Neural cell (in vitro differentiated cells): ENCODE measurements around the gene MYO1D.

Experiments used
- EZH2 ChIP-seq: fragments of 200-600, 300-800 bp; shearing (Covaris generic), sonication (generic); IDR thresholded peaks from 2 replicates; pipeline ENCODE4 v1.6.1; 2014; ENCODE audit warnings: antibody characterized with exemption, low read length, borderline replicate concordance, mild to moderate bottlenecking; ENCODE audit not compliant: insufficient read depth, poor library complexity, severe bottlenecking
- MXI1 ChIP-seq: fragments of 450-650 bp; conservative IDR thresholded peaks from 2 replicates; pipeline ENCODE4 v1.6.1; 2014; ENCODE audit warnings: antibody characterized with exemption, mild to moderate bottlenecking; ENCODE audit not compliant: poor library complexity, severe bottlenecking
- POLR2AphosphoS5 ChIP-seq: IDR thresholded peaks from 2 replicates; pipeline ENCODE4 v1.6.1; 2012
- TAF1 ChIP-seq: IDR thresholded peaks from 2 replicates; pipeline ENCODE4 v1.6.1; 2012; ENCODE audit warnings: low read depth
- TF ChIP-seq, protein P1 (sequence below): IDR thresholded peaks from 2 replicates; pipeline ENCODE4 v1.6.1; 2012; ENCODE audit warnings: borderline replicate concordance
- TF ChIP-seq, protein P2 (sequence below): fragments of 450-650 bp; IDR thresholded peaks from 2 replicates; pipeline ENCODE4 v1.5.1; 2014; ENCODE audit warnings: antibody characterized with exemption, mild to moderate bottlenecking, moderate library complexity; ENCODE audit not compliant: poor library complexity, severe bottlenecking

DNA sequence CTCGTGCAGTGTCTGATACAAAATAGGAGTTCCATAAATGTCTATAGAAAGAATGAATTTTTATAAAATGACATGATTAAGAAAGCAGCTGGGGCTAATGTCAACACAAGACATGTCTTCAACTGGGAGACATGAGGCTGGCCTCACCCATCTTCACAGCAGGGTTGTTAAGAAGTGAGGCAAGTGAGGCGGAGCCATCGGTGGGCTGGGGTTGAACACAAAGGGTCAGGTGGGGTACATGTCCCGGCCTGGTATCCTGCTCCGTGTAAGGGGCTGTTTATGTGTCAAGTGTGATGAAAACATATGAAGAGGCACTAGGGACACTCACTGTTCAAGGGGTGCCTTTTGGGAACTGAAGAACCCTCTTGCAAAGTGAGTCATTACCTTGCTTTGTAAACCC lies 368.0 kb downstream of the MYO1D start:
- TF ChIP-seq, protein P1, sequence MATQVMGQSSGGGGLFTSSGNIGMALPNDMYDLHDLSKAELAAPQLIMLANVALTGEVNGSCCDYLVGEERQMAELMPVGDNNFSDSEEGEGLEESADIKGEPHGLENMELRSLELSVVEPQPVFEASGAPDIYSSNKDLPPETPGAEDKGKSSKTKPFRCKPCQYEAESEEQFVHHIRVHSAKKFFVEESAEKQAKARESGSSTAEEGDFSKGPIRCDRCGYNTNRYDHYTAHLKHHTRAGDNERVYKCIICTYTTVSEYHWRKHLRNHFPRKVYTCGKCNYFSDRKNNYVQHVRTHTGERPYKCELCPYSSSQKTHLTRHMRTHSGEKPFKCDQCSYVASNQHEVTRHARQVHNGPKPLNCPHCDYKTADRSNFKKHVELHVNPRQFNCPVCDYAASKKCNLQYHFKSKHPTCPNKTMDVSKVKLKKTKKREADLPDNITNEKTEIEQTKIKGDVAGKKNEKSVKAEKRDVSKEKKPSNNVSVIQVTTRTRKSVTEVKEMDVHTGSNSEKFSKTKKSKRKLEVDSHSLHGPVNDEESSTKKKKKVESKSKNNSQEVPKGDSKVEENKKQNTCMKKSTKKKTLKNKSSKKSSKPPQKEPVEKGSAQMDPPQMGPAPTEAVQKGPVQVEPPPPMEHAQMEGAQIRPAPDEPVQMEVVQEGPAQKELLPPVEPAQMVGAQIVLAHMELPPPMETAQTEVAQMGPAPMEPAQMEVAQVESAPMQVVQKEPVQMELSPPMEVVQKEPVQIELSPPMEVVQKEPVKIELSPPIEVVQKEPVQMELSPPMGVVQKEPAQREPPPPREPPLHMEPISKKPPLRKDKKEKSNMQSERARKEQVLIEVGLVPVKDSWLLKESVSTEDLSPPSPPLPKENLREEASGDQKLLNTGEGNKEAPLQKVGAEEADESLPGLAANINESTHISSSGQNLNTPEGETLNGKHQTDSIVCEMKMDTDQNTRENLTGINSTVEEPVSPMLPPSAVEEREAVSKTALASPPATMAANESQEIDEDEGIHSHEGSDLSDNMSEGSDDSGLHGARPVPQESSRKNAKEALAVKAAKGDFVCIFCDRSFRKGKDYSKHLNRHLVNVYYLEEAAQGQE: no peak
- TF ChIP-seq, protein P2, sequence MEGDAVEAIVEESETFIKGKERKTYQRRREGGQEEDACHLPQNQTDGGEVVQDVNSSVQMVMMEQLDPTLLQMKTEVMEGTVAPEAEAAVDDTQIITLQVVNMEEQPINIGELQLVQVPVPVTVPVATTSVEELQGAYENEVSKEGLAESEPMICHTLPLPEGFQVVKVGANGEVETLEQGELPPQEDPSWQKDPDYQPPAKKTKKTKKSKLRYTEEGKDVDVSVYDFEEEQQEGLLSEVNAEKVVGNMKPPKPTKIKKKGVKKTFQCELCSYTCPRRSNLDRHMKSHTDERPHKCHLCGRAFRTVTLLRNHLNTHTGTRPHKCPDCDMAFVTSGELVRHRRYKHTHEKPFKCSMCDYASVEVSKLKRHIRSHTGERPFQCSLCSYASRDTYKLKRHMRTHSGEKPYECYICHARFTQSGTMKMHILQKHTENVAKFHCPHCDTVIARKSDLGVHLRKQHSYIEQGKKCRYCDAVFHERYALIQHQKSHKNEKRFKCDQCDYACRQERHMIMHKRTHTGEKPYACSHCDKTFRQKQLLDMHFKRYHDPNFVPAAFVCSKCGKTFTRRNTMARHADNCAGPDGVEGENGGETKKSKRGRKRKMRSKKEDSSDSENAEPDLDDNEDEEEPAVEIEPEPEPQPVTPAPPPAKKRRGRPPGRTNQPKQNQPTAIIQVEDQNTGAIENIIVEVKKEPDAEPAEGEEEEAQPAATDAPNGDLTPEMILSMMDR: no peak
- TF ChIP-seq EZH2 (no peak), POLR2AphosphoS5 (no peak), MXI1 (no peak), TAF1 (no peak)
